MM.1S (cell line): Measurements from ENCODE around the gene OGFRL1.

Source experiments
- DNase-seq: peaks from one replicate; pipeline ENCODE4 v3.0.0-alpha.2; 2015
- H2AFZ ChIP-seq: fragments of 300-600 bp; sonication (generic); 2 replicates; pipeline ENCODE4 v1.6.0; 2016; ENCODE audit warnings: antibody characterized with exemption, low read length
- H3F3A ChIP-seq: fragments of 300-600 bp; sonication (generic); 2 replicates; pipeline ENCODE4 v1.6.1; 2016; ENCODE audit warnings: mild to moderate bottlenecking, antibody characterized with exemption, low read length, moderate library complexity, mixed read lengths; ENCODE audit not compliant: insufficient read depth
- H3K27ac ChIP-seq: fragments of 300-600 bp; sonication (generic); 2 replicates; pipeline ENCODE4 v1.5.1; 2016; ENCODE audit warnings: mild to moderate bottlenecking, low read length
- H3K27me3 ChIP-seq: fragments of 300-600 bp; sonication (generic); replicated peaks from 2 replicates; pipeline ENCODE4 v1.6.0; 2016; ENCODE audit warnings: low read length; ENCODE audit not compliant: insufficient read depth
- H3K36me3 ChIP-seq: fragments of 300-600 bp; sonication (generic); replicated peaks from 2 replicates; pipeline ENCODE4 v1.6.1; 2016; ENCODE audit warnings: mild to moderate bottlenecking, low read length, mixed read lengths; ENCODE audit not compliant: insufficient read depth
- H3K4me1 ChIP-seq: fragments of 300-600 bp; sonication (generic); 2 replicates; pipeline ENCODE4 v1.6.1; 2016; ENCODE audit warnings: low read length, mixed read lengths
- H3K4me2 ChIP-seq: fragments of 300-600 bp; sonication (generic); 2 replicates; pipeline ENCODE4 v1.6.0; 2016; ENCODE audit warnings: low read depth, low read length
- H3K4me3 ChIP-seq: fragments of 300-600 bp; sonication (generic); 2 replicates; pipeline ENCODE4 v1.5.1; 2016; ENCODE audit warnings: low read length, mixed read lengths
- H3K79me2 ChIP-seq: fragments of 300-600 bp; sonication (generic); 2 replicates; pipeline ENCODE4 v1.6.1; 2016; ENCODE audit warnings: mixed run types, low read length, mixed read lengths
- H3K9ac ChIP-seq: fragments of 300-600 bp; sonication (generic); 2 replicates; pipeline ENCODE4 v1.6.1; 2016; ENCODE audit warnings: low read length, mixed read lengths
- H3K9me2 ChIP-seq: fragments of 300-600 bp; sonication (generic); replicated peaks from 2 replicates; pipeline ENCODE4 v1.6.1; 2016; ENCODE audit warnings: mild to moderate bottlenecking, low read length, mixed read lengths; ENCODE audit not compliant: insufficient read depth
- H3K9me3 ChIP-seq: fragments of 300-600 bp; sonication (generic); replicated peaks from 2 replicates; pipeline ENCODE4 v1.6.1; 2016; ENCODE audit warnings: mild to moderate bottlenecking, low read length, mixed read lengths; ENCODE audit not compliant: insufficient read depth
- H4K20me1 ChIP-seq: fragments of 300-600 bp; sonication (generic); 2 replicates; pipeline ENCODE4 v1.6.1; 2016; ENCODE audit warnings: mild to moderate bottlenecking, low read length, moderate library complexity, mixed read lengths; ENCODE audit not compliant: insufficient read depth
- CTCF ChIP-seq: fragments of 300-600 bp; sonication (generic); IDR thresholded peaks from 2 replicates; pipeline ENCODE4 v1.5.1; 2016; ENCODE audit warnings: antibody characterized with exemption, low read length, mixed read lengths
- EZH2 ChIP-seq: fragments of 300-600 bp; sonication (generic); optimal IDR thresholded peaks from 2 replicates; pipeline ENCODE3; 2017; ENCODE audit warnings: low read depth, mild to moderate bottlenecking, antibody characterized with exemption, low read length, mixed read lengths
- EZH2phosphoT487 ChIP-seq: fragments of 300-600 bp; sonication (generic); IDR thresholded peaks from 2 replicates; pipeline ENCODE4 v1.6.1; 2018; ENCODE audit warnings: antibody characterized with exemption, low read length

Gene OGFRL1

GRCh38 chr6:71279321-71279720, 9.3 kb upstream of the OGFRL1 start:
- no peak overlapping the region for H3K9ac ChIP-seq
- no peak overlapping the region for H3K4me2 ChIP-seq
- H3K79me2 ChIP-seq, result no peaks in the 10 kb centered on the region
- no peak for DNase-seq
- H3F3A ChIP-seq, result no peaks in the 10 kb centered on the region
- no peaks in the 10 kb centered on the region for H3K9me2 ChIP-seq
- no peaks in the 10 kb centered on the region for H3K36me3 ChIP-seq
- no peaks in the 10 kb centered on the region for H3K27me3 ChIP-seq
- no peaks in the 10 kb centered on the region for H3K4me1 ChIP-seq
- no peak overlapping the region for H3K4me3 ChIP-seq
- no peak overlapping the region for H2AFZ ChIP-seq
- no peaks in the 10 kb centered on the region for H4K20me1 ChIP-seq
- no peak overlapping the region for H3K27ac ChIP-seq
- H3K9me3 ChIP-seq, result no peaks in the 10 kb centered on the region
- TF ChIP-seq EZH2, result no peak
- no peak for TF ChIP-seq CTCF
- no peak for TF ChIP-seq EZH2phosphoT487

GRCh38 chr6:71279740-71280139, 8.9 kb upstream of the OGFRL1 start:
- Histone ChIP-seq H4K20me1 (no peaks in the 10 kb centered on the region), H3K4me1 (no peaks in the 10 kb centered on the region), H3K36me3 (no peaks in the 10 kb centered on the region), H3K4me3 (no peak overlapping the region), H3K4me2 (no peak overlapping the region), H2AFZ (no peak overlapping the region), H3K79me2 (no peaks in the 10 kb centered on the region), H3K27me3 (no peaks in the 10 kb centered on the region), H3K9ac (no peak overlapping the region), H3F3A (no peaks in the 10 kb centered on the region), H3K9me3 (no peaks in the 10 kb centered on the region), H3K9me2 (no peaks in the 10 kb centered on the region), H3K27ac (no peak overlapping the region)
- TF ChIP-seq EZH2, result no peak
- no peak for TF ChIP-seq EZH2phosphoT487
- TF ChIP-seq CTCF, result no peak
- no peak for DNase-seq

- H3K4me1 ChIP-seq, result no peaks in the 10 kb centered on the region
- H2AFZ ChIP-seq, result no peak overlapping the region
- H3K27ac ChIP-seq, result no peak overlapping the region
- no peak overlapping the region for H3K9ac ChIP-seq
- H3F3A ChIP-seq, result no peaks in the 10 kb centered on the region
- H3K4me2 ChIP-seq, result no peak overlapping the region
- no peak overlapping the region for H3K4me3 ChIP-seq
- H3K27me3 ChIP-seq, result no peaks in the 10 kb centered on the region
- DNase-seq, result no peak
- no peaks in the 10 kb centered on the region for H4K20me1 ChIP-seq
- H3K36me3 ChIP-seq, result no peaks in the 10 kb centered on the region
- no peaks in the 10 kb centered on the region for H3K79me2 ChIP-seq
- H3K9me3 ChIP-seq, result no peaks in the 10 kb centered on the region
- H3K9me2 ChIP-seq, result no peaks in the 10 kb centered on the region
- TF ChIP-seq EZH2phosphoT487, result no peak
- TF ChIP-seq CTCF, result no peak
- TF ChIP-seq EZH2, result no peak
Observed at GRCh38 chr6:71280701-71281100, 7.9 kb upstream of the OGFRL1 start.
